ES-I3 (cell line): Measurements from ENCODE around the gene SFXN3.

Experiments used
- H3K36me3 ChIP-seq: 2 replicates; pipeline ENCODE4 v1.6.1; 2013; ENCODE audit warnings: mild to moderate bottlenecking, low read length, control low read depth, moderate library complexity; ENCODE audit not compliant: insufficient read depth
- H3K4me1 ChIP-seq: 2 replicates; pipeline ENCODE4 v1.6.1; 2013; ENCODE audit warnings: mild to moderate bottlenecking, control low read depth, low read length; ENCODE audit not compliant: insufficient read depth
- H3K9ac ChIP-seq: 2 replicates; pipeline ENCODE4 v1.6.1; 2013; ENCODE audit warnings: low read depth, mild to moderate bottlenecking, low read length, moderate library complexity
- H3K9me3 ChIP-seq: 2 replicates; pipeline ENCODE4 v1.6.1; 2013; ENCODE audit warnings: mild to moderate bottlenecking, low read length, moderate library complexity; ENCODE audit not compliant: control insufficient read depth, insufficient read depth

The SFXN3 gene

DNA sequence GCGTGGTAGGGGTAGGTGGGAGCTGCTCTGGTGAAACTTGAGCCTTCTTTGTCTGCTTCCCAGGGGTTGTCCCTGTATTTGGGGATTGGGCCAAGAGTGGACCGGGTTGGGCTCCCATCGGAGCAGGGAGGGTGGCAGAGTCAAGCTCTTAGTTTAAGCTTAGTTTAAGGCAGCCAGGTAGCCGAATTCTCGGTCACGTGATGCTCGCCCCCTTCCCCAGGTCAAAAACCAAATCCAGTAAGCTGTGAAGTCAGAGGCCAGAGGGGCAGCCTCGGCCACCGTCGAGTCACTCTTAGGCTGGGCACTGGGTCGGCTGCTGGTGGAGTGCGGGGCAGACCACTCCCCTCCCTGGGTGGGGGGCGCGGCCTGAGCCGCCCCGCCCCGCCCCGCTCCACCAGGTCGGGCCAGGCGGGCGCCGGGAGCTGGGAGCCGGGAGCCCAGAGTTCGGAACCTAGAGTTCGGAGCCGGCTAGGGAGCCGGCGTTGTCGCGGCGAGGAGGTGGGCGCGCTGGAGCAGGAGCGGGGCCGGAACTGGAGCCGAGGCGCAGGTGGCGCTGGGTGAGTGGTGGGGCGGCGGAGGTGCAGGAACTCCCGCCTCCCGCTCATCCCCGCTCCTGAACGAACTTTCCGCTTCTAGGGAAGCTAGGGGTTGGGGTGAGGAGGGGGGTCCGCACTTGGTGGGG, 34.2 kb upstream of the SFXN3 start:
- no peaks in the 10 kb centered on the region for H3K9me3 ChIP-seq
- H3K4me1 ChIP-seq: peaks cover 16% of the 10 kb centered on the region
- H3K9ac ChIP-seq: peak overlapping the region; percentile 66

DNA sequence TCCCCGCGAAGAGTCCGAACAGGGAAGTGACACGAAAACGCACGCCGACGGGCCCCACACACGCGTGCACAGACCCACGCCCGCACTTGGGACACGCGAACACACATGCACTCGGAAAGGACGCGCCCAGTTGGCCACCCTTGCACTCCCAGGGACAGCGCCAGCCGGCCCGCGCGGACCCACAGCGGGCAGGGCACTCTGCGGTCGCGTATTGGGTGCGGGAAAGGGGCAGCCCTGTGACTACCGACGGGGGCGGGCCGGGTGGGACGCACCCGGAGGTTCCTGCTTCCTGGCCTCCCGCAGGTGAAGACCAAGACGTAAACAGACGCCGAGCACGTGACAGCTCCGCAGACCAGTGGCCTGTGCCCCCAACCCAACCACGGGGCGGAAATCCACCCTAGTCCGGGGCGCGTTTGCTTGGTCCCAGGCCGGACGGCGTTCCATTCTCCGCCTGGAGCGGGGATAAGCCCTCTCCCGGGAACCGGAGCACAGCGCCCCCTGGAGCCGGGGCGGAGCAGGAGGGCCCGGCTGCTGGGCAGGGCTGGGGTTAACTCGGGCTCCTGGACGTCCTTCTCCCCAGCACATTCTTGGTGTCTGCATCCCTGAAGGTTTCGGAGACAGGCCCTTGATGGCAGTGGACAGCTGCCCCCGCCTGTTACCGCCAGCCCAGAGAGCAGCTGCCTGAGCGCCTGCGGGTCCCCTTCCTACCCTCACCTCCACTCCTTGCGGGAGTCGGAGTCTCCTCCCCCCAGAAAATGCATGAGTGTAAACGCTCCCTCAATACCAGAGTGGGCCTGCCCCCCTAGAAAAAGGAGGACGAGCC, 33.5 kb upstream of the SFXN3 start:
- Histone ChIP-seq H3K36me3 (peaks cover 9% of the 10 kb centered on the region; the same call in 1 of the 2 replicates), H3K9me3 (no peaks in the 10 kb centered on the region), H3K9ac (peak overlapping the region; percentile 66; the same call in 1 of the 2 replicates), H3K4me1 (peaks cover 16% of the 10 kb centered on the region)

More for the DNA sequence above, 34.2 kb upstream of the SFXN3 start:
- peaks cover 9% of the 10 kb centered on the region; the same call in 1 of the 2 replicates for H3K36me3 ChIP-seq

DNA sequence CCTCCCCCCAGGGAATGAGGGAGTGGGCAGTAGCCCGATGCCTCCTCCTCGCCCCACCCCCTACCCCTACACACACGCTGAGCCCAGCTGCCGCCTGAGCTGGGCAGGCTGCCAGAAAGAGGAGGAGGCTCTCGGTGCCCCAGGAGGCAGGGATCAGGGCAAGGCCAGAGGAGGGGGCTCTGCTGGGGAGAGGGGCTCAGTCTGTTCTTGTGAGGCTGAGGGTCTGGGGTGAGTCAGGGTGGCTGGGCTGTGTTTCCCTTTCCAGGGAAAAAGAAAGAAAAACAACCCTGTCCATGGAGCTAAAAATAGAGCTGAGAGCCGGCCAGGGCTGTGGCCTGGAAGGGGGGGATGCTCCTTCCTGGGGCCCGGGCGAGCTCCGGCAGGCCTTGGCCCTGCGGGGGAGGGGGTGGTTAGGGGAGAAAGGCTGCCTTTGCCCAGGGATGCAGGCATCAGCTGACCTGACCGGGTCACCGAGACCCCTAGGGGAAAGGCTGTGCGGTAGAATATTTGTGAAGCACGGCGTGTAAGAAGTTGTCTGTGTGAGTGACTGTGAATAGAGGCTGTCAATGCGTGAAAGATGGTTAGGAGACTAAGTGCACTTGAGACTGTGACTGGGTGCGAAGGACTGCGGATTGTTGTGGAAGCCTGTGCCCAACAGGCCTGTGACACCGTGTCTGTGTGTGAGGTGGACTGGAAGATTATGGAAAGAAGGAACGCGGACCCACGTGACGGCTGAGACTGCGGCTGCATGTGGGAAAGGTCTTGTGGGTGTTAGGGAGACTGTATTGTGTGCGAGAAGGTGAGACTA, 32.6 kb upstream of the SFXN3 start:
- no peaks in the 10 kb centered on the region for H3K9me3 ChIP-seq
- peak overlapping the region; percentile 66 for H3K9ac ChIP-seq
- H3K36me3 ChIP-seq: peaks cover 12% of the 10 kb centered on the region; the same call in 1 of the 2 replicates
- peaks cover 16% of the 10 kb centered on the region for H3K4me1 ChIP-seq

DNA sequence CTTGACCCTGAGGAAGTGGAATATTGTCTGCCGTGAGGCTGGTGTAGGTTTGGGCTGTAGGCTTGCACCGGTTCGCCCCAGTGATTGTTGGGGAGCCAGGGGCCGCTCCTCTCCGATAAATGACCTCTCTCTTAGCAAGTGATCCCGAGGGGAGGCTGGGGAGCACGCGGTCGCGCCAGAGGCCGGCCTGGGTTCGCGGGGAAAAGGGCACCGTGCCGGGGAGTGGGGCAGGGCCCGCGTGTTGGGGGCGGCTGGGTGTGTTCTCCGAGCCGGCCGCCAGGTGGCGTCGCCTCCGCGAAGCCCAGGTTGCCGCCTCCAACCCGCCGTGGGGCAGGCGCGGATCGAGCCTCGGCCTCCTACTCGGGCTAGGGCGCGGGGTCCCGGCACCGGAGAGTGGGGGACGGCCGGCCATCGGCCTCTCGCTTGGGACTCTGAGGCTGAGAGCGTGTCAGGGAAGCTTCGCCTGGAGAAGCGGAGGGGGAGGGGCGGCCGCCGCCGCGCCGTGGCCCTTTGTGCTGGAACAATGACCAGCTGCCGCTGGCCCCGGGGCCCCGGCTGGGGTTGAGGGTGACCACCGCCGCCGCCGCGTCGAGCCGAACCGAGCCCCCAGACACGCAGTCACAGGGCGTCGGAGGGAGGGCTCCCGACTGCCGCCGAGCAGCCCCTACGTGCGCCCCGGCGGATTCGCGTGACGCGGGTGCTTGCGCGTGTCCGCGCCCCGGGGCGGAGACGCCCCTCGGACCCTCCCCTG, 31.9 kb upstream of the SFXN3 start:
- Histone ChIP-seq H3K9ac (peak overlapping the region; percentile 66), H3K9me3 (no peaks in the 10 kb centered on the region), H3K4me1 (peaks cover 16% of the 10 kb centered on the region), H3K36me3 (peaks cover 5% of the 10 kb centered on the region; the same call in 1 of the 2 replicates)

DNA sequence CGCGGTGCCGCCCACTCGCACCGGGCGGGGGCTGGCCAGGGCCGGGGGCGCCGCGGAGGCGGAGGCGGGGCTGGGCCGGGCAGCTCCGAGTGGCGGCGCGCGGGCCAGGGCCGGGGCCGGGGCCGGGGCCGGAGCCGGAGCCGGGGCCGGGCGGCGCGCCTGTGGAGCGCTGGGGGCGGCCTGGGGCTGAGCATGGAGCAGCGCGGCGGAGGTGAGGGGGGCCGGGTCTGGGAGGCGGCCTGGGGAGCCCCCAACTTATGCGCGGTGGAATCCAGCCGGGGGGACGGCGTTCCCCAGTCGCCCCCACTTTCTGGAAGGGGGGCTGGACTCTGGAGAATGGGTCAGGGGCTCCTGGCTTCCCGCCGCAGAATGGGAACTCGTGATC, 31.3 kb upstream of the SFXN3 start, which contains the start of gene LZTS2:
Gene LZTS2 (plus strand): TSS at position 67 of the 385 bp plus-strand sequence. CDS start 2,731 bp downstream, outside the sequence.
- Histone ChIP-seq H3K9ac (peak within 1 kb of the TSS; percentile 66), H3K9me3 (no peaks in the 10 kb centered on the region), H3K36me3 (peaks cover 5% of the 10 kb centered on the region; the same call in 1 of the 2 replicates), H3K4me1 (peaks cover 12% of the 10 kb centered on the region)

DNA sequence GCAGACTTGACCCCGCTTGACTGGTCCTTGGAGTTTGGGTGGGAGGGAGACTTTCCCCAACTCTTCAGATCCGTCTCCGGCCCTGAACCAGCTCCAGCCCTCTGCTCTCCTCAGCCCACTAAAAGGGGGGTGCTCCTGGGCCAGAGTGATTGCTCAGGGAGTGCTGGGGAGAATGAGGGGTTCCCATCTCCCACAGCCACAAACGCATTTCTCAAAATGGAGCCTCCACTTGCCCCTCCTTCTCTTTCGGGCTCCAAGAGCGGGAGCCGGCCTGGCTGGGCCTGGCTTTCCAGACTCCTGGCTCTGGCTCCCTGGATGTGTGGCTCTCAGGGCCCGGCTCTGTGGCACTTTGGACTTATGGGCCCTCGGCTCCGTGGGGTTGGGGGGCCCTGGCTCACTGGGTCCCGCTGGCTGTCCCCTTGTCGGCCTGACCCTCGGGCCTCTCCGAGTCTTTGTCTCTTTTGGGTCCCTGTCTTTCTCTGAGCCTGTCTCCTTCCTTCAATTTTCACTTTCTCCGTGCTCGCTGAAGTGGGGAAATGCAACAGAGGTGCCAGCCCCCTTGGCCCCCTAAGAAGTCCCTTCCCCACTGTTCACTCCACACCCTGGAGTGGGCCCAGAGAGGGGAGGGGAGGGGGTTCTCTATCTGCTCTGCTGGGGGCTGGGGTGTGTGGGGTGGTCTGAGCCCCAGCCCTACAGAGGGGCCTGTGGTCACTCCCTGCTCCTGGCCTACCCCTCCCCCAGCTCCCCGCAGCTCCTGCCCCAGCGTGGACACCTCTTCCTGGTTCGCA, 30.7 kb upstream of the SFXN3 start:
- Histone ChIP-seq H3K9ac (peak overlapping the region; percentile 66), H3K4me1 (peaks cover 11% of the 10 kb centered on the region), H3K9me3 (no peaks in the 10 kb centered on the region), H3K36me3 (peaks cover 5% of the 10 kb centered on the region; the same call in 1 of the 2 replicates)

DNA sequence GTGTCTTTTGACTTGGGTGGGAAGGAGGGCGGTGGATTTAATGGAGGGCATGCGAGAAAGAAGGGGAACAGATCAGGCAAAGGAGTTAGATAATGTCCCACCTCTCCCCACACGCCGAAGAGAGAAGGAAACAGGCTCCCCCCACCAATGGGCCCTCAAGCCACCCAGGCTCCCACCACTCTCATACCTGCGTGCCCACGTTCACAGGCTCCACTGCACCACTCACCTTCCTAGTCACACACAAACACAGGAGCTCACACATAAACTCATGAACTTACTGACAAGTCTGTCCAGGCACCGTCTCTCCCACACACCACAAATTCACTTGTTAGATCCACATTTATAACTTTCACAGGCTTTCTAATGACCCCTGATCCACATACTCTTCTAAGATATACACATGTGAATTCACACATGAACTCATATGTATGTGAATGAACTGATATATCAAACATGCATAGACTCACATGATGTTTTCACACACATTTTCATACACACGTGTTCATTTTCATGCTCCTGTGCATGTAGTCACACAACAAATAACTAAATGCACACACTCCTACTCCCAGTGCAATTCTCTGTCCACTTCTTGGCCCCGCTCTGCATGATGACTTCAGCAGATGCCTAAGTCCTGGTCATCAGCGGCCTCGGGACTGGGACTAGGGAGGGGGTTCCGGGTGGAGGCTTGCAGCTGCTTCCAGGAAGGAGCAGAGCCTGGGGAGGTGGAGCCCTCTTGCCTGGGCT, 29.9 kb upstream of the SFXN3 start:
- H3K9me3 ChIP-seq: no peaks in the 10 kb centered on the region
- peaks cover 6% of the 10 kb centered on the region; the same call in 1 of the 2 replicates for H3K36me3 ChIP-seq
- H3K9ac ChIP-seq: peak overlapping the region; percentile 66; the same call in 1 of the 2 replicates
- H3K4me1 ChIP-seq: peaks cover 11% of the 10 kb centered on the region

DNA sequence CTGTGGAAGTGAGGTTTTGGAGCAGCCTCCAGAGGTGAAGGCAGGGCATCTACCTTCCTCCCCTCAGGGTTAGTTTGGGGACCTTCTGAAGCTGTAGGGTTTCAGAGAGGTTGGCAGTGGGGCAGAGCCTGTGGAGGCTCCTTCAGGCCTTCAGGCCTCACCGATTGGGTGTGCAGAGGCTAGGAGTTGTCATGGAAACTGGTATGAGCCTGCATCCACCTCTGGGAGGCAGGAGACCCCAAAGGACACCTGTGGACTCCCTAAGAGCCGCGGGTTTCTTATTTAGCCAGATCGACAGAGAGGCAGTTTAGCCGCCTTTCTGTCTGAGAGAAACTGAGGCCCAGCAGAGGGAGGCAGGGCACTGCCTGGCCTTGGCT, 29.4 kb upstream of the SFXN3 start:
- Histone ChIP-seq H3K36me3 (peaks cover 8% of the 10 kb centered on the region; the same call in 1 of the 2 replicates), H3K4me1 (peaks cover 7% of the 10 kb centered on the region), H3K9me3 (no peaks in the 10 kb centered on the region), H3K9ac (no peak overlapping the region)

DNA sequence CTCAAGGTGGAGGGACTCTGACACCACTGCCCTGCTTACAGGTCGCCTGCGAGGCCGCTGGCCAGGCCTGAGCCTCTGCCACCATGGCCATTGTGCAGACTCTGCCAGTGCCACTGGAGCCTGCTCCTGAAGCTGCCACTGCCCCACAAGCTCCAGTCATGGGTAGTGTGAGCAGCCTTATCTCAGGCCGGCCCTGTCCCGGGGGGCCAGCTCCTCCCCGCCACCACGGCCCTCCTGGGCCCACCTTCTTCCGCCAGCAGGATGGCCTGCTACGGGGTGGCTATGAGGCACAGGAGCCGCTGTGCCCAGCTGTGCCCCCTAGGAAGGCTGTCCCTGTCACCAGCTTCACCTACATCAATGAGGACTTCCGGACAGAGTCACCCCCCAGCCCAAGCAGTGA, 28.6 kb upstream of the SFXN3 start:
- H3K9ac ChIP-seq: no peak overlapping the region
- H3K4me1 ChIP-seq: peaks cover 7% of the 10 kb centered on the region
- H3K9me3 ChIP-seq: no peaks in the 10 kb centered on the region
- peaks cover 8% of the 10 kb centered on the region; the same call in 1 of the 2 replicates for H3K36me3 ChIP-seq

DNA sequence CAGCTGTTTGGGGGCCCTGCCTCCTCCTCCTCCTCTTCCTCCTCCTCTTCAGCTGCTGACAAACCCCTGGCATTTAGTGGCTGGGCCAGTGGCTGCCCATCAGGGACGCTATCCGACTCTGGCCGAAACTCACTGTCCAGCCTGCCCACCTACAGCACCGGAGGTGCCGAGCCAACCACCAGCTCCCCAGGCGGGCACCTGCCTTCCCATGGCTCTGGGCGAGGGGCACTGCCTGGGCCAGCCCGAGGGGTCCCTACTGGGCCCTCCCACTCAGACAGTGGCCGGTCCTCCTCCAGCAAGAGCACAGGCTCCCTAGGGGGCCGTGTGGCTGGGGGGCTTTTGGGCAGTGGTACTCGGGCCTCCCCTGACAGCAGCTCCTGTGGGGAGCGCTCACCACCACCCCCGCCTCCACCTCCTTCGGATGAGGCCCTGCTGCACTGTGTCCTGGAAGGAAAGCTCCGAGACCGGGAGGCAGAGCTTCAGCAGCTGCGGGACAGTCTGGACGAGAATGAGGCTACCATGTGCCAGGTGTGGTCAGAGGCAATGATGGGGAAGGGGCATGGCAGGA, 27.3 kb upstream of the SFXN3 start:
- no peaks in the 10 kb centered on the region for H3K9me3 ChIP-seq
- H3K9ac ChIP-seq: no peak overlapping the region
- peaks cover 10% of the 10 kb centered on the region for H3K4me1 ChIP-seq
- H3K36me3 ChIP-seq: peaks cover 8% of the 10 kb centered on the region; the same call in 1 of the 2 replicates

DNA sequence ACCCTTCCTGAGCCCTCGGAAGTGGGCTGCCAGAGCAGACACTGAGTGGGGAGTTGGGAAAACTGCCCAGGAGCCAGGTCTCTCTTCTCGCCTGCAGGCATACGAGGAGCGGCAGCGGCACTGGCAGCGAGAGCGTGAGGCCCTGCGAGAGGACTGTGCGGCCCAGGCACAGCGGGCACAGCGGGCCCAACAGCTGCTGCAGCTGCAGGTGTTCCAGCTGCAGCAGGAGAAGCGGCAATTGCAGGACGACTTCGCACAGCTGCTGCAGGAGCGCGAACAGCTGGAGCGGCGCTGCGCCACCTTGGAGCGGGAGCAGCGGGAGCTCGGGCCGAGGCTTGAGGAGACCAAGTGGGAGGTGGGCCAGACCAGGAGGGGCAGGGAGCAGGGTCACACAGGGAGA, 25.7 kb upstream of the SFXN3 start:
- Histone ChIP-seq H3K4me1 (peaks cover 12% of the 10 kb centered on the region), H3K9me3 (no peaks in the 10 kb centered on the region), H3K9ac (no peak overlapping the region), H3K36me3 (peaks cover 8% of the 10 kb centered on the region; the same call in 1 of the 2 replicates)

DNA sequence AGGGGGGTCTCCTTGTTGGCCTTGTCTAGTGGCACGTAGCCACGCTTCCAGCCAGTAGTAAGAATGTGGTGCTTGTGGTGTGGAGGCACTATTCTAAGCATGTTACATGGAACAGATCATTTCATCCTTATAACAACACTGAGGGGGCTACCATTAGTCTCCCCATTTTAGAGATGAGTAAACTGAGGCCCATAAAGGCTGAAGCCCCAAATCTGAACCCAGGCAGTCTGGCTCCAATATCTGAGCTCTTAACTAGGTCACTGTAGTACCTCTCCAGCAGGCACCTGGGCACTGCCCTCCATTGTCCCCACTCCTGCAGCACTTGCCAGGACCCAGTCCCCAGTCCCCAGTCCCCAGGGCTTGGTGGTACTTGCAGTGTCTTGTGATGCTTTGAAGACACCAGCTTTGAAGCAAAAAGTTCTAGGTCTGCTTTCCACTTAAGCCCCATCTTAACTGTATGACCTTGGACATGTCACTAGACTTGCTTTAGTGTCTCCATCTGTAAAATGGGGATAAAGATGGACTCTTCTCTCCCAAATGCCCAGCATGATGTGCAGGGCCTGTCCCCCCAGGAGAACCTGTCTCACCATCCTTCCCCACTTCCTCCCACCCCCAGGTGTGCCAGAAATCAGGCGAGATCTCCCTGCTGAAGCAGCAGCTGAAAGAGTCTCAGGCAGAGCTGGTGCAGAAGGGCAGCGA, 25.0 kb upstream of the SFXN3 start:
- peaks cover 9% of the 10 kb centered on the region for H3K4me1 ChIP-seq
- no peaks in the 10 kb centered on the region for H3K9me3 ChIP-seq
- no peak overlapping the region for H3K9ac ChIP-seq
- peaks cover 8% of the 10 kb centered on the region; the same call in 1 of the 2 replicates for H3K36me3 ChIP-seq
